Spleen (tissue), 7 donors: ENCODE results near the gene PHTF2.

ENCODE experiments used
- POLR2A ChIP-seq, 3 donors: fragments of 450-650 bp; IDR thresholded peaks; one replicate each; pipeline ENCODE4 v1.5.1; 2017; ENCODE audit warnings: antibody characterized with exemption in 3 of 3, mild to moderate bottlenecking in 1 of 3
- TF ChIP-seq, protein P1 (sequence below), 11 experiments: fragments of 200-600 bp in 7 of 11; fragments of 450-650 bp in 4 of 11; sonication (generic) in 4 of 11; IDR thresholded peaks in 8 of 11; conservative IDR thresholded peaks in 3 of 11; 1 replicate in 7 of 11; 2 replicates in 4 of 11; pipeline versions ENCODE4 v1.4.0 to v1.8.0; 2016 to 2021; ENCODE audit warnings: antibody characterized with exemption in 11 of 11, inconsistent platforms in 4 of 11, mild to moderate bottlenecking in 1 of 11
- donor health status: DM: no; HTN: no; CAD: no; lungs with moderate emphysema.
- donor health status: DM: no; HTN: no; CAD: no.
- donor health status: DM: no; HTN: no; CAD: no.

DNA sequence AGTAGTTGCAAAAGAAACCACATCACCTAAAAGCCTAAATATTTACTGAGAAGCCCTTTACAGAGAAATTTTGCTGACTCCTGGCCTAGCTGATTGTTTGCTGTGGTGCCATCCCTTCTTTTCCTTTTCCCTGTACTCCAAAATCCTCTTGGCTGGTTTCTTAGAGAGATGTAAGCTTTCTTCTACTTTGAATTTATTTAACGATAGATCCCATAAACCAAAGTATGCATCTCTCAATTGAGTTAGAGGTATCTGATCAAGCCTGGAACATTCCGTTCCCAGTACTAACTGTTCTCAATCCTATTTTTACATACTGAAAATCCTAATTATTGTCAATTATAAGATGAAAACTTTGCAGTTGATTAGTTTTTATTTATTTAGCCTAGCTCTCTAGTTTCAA is 6.6 kb upstream of the PHTF2 start:
- TF ChIP-seq POLR2A (IDR thresholded peaks at IDR 0.05) = no peak
- TF ChIP-seq, protein P1, sequence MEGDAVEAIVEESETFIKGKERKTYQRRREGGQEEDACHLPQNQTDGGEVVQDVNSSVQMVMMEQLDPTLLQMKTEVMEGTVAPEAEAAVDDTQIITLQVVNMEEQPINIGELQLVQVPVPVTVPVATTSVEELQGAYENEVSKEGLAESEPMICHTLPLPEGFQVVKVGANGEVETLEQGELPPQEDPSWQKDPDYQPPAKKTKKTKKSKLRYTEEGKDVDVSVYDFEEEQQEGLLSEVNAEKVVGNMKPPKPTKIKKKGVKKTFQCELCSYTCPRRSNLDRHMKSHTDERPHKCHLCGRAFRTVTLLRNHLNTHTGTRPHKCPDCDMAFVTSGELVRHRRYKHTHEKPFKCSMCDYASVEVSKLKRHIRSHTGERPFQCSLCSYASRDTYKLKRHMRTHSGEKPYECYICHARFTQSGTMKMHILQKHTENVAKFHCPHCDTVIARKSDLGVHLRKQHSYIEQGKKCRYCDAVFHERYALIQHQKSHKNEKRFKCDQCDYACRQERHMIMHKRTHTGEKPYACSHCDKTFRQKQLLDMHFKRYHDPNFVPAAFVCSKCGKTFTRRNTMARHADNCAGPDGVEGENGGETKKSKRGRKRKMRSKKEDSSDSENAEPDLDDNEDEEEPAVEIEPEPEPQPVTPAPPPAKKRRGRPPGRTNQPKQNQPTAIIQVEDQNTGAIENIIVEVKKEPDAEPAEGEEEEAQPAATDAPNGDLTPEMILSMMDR (IDR thresholded peaks at IDR 0.05 in 8 of 11, conservative IDR thresholded peaks at IDR 0.05 in 3 of 11) = no peak
